Activated CD4-positive, alpha-beta T cell treated with anti-CD3 and anti-CD28 coated beads for 48 hours (primary cell): ENCODE data around the gene OTOP3.

Source experiments
- DNase-seq: peaks from one replicate; pipeline ENCODE4 v3.0.0-alpha.2; 2020

The OTOP3 gene

GRCh38 chr17:74990581-74991105 is 54.9 kb downstream of the OTOP3 start:
- no peak for DNase-seq

DNA sequence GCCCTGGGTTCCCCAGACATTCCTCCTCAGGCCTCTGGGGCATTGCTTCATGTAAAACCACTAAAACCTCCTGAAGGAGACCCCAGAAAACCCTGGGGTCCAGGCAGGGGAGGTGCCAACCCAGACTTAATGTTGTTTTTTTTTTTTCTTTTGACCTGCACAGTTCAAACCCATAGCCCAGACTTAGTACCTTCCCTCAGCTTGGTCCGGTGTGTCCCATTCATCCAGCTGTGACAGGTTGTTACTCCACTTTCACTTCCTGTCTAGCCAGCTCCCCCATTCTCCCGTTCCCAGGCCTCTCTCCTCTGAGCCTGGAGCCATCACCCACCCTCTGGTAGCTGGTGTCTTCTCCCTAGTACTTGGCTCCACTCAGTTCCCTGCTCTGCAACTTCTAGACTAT is 56.5 kb downstream of the OTOP3 start:
- no peak for DNase-seq

DNA sequence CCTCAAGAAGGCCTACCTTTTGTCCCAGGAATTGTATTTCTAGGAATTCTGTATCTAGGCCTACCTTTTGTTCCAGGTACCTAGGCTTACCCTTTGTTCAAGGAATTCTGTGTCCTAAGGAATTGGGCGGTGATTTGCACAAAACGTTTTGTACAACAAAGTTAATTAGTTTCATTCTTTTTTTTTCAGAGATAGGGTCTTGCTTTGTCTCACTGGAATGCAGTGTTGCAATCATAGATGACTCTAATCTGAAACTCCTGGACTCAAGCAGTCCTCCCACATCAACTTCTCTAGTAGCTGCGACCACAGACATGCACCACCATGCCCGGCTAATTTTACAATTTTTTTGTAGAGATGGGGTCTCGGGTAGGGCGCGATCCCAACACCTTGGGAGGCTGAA is 58.7 kb downstream of the OTOP3 start:
- DNase-seq = no peak

GRCh38 chr17:74995847-74996246 is 60.1 kb downstream of the OTOP3 start:
- no peak for DNase-seq

GRCh38 chr17:74998783-74999182 is 63.1 kb downstream of the OTOP3 start:
- no peak for DNase-seq

DNA sequence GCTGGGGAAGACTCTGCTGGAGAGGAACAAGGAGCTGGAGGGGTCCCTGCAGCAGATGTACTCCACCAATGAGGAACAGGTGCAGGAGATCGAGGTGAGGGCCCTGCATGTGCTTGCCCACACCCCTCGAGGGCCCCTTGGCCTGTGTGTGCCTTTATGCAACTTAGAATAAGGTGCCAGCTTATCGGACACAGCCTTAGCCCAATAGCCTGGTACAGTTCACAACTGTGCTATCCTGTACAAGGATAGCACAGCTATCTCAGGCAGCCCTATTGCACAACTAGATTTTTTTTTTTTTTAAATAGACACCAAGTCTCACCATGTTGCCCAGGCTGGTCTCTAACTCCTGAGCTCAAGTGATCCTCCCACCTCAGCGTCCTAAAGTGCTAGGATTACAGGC is 63.8 kb downstream of the OTOP3 start:
- no peak for DNase-seq
